Transverse colon (tissue), 4 donors: ENCODE data around the gene LAMA2.

Experiments
- EP300 ChIP-seq: sonication (generic); formaldehyde crosslinking; IDR thresholded peaks from one replicate; pipeline ENCODE4 v1.6.1; 2017; ENCODE audit warnings: antibody characterized with exemption, low read depth
- POLR2A ChIP-seq: fragments of 450-650 bp; IDR thresholded peaks from one replicate; pipeline ENCODE4 v1.6.1; 2016; ENCODE audit warnings: antibody characterized with exemption, mild to moderate bottlenecking, moderate library complexity
- POLR2AphosphoS5 ChIP-seq, 3 donors: sonication (generic); formaldehyde crosslinking; IDR thresholded peaks; one replicate each; pipeline ENCODE4 v1.6.1; 2016; ENCODE audit warnings: antibody characterized with exemption in 3 of 3
- TF ChIP-seq, protein P1 (sequence below), 5 experiments: fragments of 200-600 bp in 3 of 5; fragments of 450-650 bp in 2 of 5; sonication (generic) in 3 of 5; IDR thresholded peaks; 1 replicate in 2 of 5; 2 replicates in 3 of 5; pipeline ENCODE4 v1.5.1; 2016 to 2017; ENCODE audit warnings: antibody characterized with exemption in 5 of 5, inconsistent platforms in 3 of 5, mild to moderate bottlenecking in 2 of 5, moderate library complexity in 1 of 5

DNA sequence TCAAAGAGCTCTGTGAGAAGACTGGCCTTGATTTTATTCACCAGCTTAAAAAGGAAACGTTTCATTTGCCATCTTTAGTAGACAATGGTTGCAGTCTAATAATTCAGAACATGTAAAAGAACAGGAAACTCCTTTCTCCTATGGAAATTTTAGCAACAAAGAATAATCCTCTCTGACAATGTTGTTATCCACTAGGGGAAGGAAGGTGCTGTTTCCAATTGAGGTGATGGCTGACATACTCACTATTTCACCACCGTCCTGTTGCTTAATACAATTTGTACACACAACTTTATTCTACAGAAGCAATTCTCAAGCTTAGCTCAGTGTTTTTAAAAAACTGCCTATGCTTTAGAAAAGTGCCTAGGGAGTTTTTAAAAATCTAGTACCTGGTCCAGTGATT lies 634.4 kb downstream of the LAMA2 start:
- no peak for TF ChIP-seq POLR2A
- TF ChIP-seq, protein P1, sequence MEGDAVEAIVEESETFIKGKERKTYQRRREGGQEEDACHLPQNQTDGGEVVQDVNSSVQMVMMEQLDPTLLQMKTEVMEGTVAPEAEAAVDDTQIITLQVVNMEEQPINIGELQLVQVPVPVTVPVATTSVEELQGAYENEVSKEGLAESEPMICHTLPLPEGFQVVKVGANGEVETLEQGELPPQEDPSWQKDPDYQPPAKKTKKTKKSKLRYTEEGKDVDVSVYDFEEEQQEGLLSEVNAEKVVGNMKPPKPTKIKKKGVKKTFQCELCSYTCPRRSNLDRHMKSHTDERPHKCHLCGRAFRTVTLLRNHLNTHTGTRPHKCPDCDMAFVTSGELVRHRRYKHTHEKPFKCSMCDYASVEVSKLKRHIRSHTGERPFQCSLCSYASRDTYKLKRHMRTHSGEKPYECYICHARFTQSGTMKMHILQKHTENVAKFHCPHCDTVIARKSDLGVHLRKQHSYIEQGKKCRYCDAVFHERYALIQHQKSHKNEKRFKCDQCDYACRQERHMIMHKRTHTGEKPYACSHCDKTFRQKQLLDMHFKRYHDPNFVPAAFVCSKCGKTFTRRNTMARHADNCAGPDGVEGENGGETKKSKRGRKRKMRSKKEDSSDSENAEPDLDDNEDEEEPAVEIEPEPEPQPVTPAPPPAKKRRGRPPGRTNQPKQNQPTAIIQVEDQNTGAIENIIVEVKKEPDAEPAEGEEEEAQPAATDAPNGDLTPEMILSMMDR (IDR thresholded peaks at IDR 0.05) = no peak
- TF ChIP-seq POLR2AphosphoS5 (IDR thresholded peaks at IDR 0.05) = no peak
- TF ChIP-seq EP300 = no peak
